Peyer's patch (tissue), 4 donors: ENCODE data around the gene RGS3. TPM values are rescaled to one million over a fixed set of nuclear protein-coding genes. Genes with fewer than 3 reads are reported as not detected.

Experiments used
- DNase-seq, 3 donors: peaks; one replicate each; pipeline ENCODE4 v3.0.0-alpha.2; 2017 to 2019
- H3K27ac ChIP-seq, 4 donors: fragments of 200-600 bp; sonication (generic); one replicate each; pipeline ENCODE4 v1.5.1; 2016 to 2019
- H3K27me3 ChIP-seq, 2 donors: fragments of 200-600 bp; sonication (generic); one replicate each; pipeline ENCODE4 v1.5.1; 2019
- H3K36me3 ChIP-seq, 3 donors: fragments of 200-600 bp; sonication (generic); one replicate each; pipeline ENCODE4 v1.5.1; 2016 to 2019
- H3K4me1 ChIP-seq, 4 donors: fragments of 200-600 bp; sonication (generic); one replicate each; pipeline ENCODE4 v1.5.1; 2016 to 2019
- H3K4me3 ChIP-seq, 4 donors: fragments of 200-600 bp; sonication (generic); 1 replicate in 3 of 4; 2 replicates in 1 of 4; pipeline ENCODE4 v1.5.1; 2016 to 2019; ENCODE audit warnings: mild to moderate bottlenecking in 1 of 4
- H3K9me3 ChIP-seq, 4 donors: fragments of 200-600 bp; sonication (generic); one replicate each; pipeline ENCODE4 v1.5.1; 2016 to 2019; ENCODE audit warnings: mild to moderate bottlenecking in 1 of 4
- POLR2A ChIP-seq, 2 donors: fragments of 450-650 bp; IDR thresholded peaks; one replicate each; pipeline ENCODE4 v1.5.1; 2017; ENCODE audit warnings: antibody characterized with exemption in 2 of 2, mild to moderate bottlenecking in 2 of 2, moderate library complexity in 2 of 2
- total RNA-seq, 4 donors: library from RNA; depleted of rRNA; stranded (reverse); fragments of >200 nt; gene quantifications; one replicate each; pipeline ENCODE4 v1.1.0, GENCODE V29; 2016
- TF ChIP-seq, protein P1 (sequence below), 6 experiments: fragments of 450-650 bp in 4 of 6; fragments of 200-600 bp in 2 of 6; sonication (generic) in 1 of 6; IDR thresholded peaks; one replicate each; pipeline ENCODE4 v1.5.1; 2017 to 2019; ENCODE audit warnings: antibody characterized with exemption in 6 of 6, mild to moderate bottlenecking in 3 of 6, moderate library complexity in 1 of 6

The RGS3 gene
- total RNA-seq, 4 donors from 2014 or later = 55.3 to 113 (median 88.6) TPM

DNA sequence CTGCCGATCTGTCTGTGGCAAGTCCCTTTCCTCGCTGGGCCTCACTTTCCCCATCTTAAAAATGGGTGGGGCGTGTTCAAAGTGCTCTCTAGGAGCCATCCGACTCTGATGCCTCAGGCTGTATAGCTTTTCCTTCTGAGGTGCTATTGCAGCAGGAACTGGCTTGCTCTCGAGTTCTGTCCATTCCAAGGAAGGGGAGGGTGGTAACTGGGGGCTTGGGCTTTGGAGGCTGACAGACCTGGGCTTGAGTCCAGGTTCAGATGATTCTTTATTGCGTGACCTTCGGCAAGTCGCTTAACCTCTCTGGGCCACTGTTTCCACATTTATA, 139.5 kb downstream of the RGS3 start:
- no peaks in the 10 kb centered on the region for H3K27me3 ChIP-seq
- no peak overlapping the region for H3K4me3 ChIP-seq
- no peak overlapping the region for H3K27ac ChIP-seq
- peaks cover 0 to 13% (median 0%) of the 10 kb centered on the region in 4 donors for H3K4me1 ChIP-seq
- no peaks in the 10 kb centered on the region for H3K9me3 ChIP-seq
- DNase-seq = no peak
- TF ChIP-seq POLR2A (IDR thresholded peaks at IDR 0.05) = no peak
- TF ChIP-seq, protein P1, sequence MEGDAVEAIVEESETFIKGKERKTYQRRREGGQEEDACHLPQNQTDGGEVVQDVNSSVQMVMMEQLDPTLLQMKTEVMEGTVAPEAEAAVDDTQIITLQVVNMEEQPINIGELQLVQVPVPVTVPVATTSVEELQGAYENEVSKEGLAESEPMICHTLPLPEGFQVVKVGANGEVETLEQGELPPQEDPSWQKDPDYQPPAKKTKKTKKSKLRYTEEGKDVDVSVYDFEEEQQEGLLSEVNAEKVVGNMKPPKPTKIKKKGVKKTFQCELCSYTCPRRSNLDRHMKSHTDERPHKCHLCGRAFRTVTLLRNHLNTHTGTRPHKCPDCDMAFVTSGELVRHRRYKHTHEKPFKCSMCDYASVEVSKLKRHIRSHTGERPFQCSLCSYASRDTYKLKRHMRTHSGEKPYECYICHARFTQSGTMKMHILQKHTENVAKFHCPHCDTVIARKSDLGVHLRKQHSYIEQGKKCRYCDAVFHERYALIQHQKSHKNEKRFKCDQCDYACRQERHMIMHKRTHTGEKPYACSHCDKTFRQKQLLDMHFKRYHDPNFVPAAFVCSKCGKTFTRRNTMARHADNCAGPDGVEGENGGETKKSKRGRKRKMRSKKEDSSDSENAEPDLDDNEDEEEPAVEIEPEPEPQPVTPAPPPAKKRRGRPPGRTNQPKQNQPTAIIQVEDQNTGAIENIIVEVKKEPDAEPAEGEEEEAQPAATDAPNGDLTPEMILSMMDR (IDR thresholded peaks at IDR 0.05) = no peak
- H3K36me3 ChIP-seq = peaks cover 0 to 4% (median 0%) of the 10 kb centered on the region in 3 donors

GRCh38 chr9:113603773-113604172, 140.2 kb downstream of the RGS3 start:
- Histone ChIP-seq H3K4me1 (peaks cover 0 to 13% (median 0%) of the 10 kb centered on the region in 4 donors), H3K9me3 (no peaks in the 10 kb centered on the region), H3K27ac (no peak overlapping the region), H3K27me3 (no peaks in the 10 kb centered on the region), H3K4me3 (no peak overlapping the region), H3K36me3 (peaks cover 0 to under 1% (median 0%) of the 10 kb centered on the region in 3 donors)
- DNase-seq = no peak
- TF ChIP-seq, protein P1 (IDR thresholded peaks at IDR 0.05) = no peak
- no peak for TF ChIP-seq POLR2A (IDR thresholded peaks at IDR 0.05)

- Histone ChIP-seq H3K36me3 (no peaks in the 10 kb centered on the region), H3K4me3 (no peak overlapping the region), H3K27me3 (no peaks in the 10 kb centered on the region), H3K9me3 (no peaks in the 10 kb centered on the region), H3K4me1 (peaks cover 0 to 14% (median 0%) of the 10 kb centered on the region in 4 donors), H3K27ac (no peak overlapping the region)
- TF ChIP-seq POLR2A (IDR thresholded peaks at IDR 0.05) = no peak
- TF ChIP-seq, protein P1 (IDR thresholded peaks at IDR 0.05) = no peak
- peak in 1 of 3 donors; percentile 5 for DNase-seq
Measured at GRCh38 chr9:113604393-113604792, 140.9 kb downstream of the RGS3 start.

DNA sequence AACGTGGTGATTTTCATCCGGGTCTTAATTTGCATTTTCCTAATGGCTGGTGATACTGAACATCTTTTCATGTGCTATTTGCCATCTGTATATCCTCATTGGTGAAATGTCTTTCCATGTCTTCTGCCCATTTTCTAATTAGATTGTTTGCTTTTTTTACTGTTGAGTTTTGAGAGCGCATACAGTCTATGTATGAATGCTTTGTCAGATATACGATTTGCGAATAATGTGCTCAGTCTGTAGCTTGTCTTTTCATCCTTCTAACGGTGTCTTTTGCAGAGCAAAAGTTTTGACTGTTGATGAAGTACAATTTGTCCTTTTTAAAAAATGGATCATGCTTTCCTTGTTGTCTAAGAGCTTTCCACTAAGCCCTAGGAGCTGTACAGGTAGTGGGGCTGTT, 143.0 kb downstream of the RGS3 start:
- no peaks in the 10 kb centered on the region for H3K36me3 ChIP-seq
- H3K9me3 ChIP-seq = no peaks in the 10 kb centered on the region
- no peak overlapping the region for H3K27ac ChIP-seq
- TF ChIP-seq, protein P1 (IDR thresholded peaks at IDR 0.05) = no peak
- TF ChIP-seq POLR2A (IDR thresholded peaks at IDR 0.05) = no peak
- DNase-seq = no peak
- no peaks in the 10 kb centered on the region for H3K27me3 ChIP-seq
- peaks cover 0 to 18% (median 0%) of the 10 kb centered on the region in 4 donors for H3K4me1 ChIP-seq
- H3K4me3 ChIP-seq = no peak overlapping the region

- Histone ChIP-seq H3K27me3 (no peaks in the 10 kb centered on the region), H3K4me1 (peaks cover 0 to 4% (median 0%) of the 10 kb centered on the region in 4 donors), H3K4me3 (no peak overlapping the region), H3K27ac (no peak overlapping the region), H3K36me3 (no peaks in the 10 kb centered on the region), H3K9me3 (no peaks in the 10 kb centered on the region)
- DNase-seq = peak in 1 of 3 donors; percentile 0
- TF ChIP-seq POLR2A (IDR thresholded peaks at IDR 0.05) = no peak
- TF ChIP-seq, protein P1 (IDR thresholded peaks at IDR 0.05) = no peak
Measured at GRCh38 chr9:113608082-113608685, 144.7 kb downstream of the RGS3 start.
